Left ventricle myocardium inferior (tissue), 1 donor: ENCODE results near the gene SYCP1. TPM values are rescaled to one million over a fixed set of nuclear protein-coding genes. Genes with fewer than 3 reads are reported as not detected.

Experiments
- DNase-seq: peaks from one replicate; pipeline ENCODE4 v3.0.0-alpha.2; 2020
- H3K27ac ChIP-seq: fragments of 200-600 bp; replicated peaks from 2 replicates; pipeline ENCODE4 v1.8.0; 2021
- H3K27me3 ChIP-seq: fragments of 200-600 bp; 2 replicates; pipeline ENCODE4 v1.8.0; 2021; ENCODE audit warnings: low read depth
- H3K36me3 ChIP-seq: fragments of 200-600 bp; 2 replicates; pipeline ENCODE4 v1.8.0; 2021
- H3K4me1 ChIP-seq: fragments of 200-600 bp; 2 replicates; pipeline ENCODE4 v1.8.0; 2021
- H3K4me3 ChIP-seq: fragments of 200-600 bp; 2 replicates; pipeline ENCODE4 v1.8.0; 2021; ENCODE audit warnings: mild to moderate bottlenecking, moderate library complexity
- H3K9me3 ChIP-seq: fragments of 200-600 bp; replicated peaks from 2 replicates; pipeline ENCODE4 v1.8.0; 2021
- CTCF ChIP-seq: fragments of 200-600 bp; IDR thresholded peaks from 2 replicates; pipeline ENCODE4 v1.8.0; 2021; ENCODE audit warnings: antibody characterized with exemption, mild to moderate bottlenecking, borderline replicate concordance
- intact Hi-C: fragments of 100-400 bp; cut with micrococcal nuclease; formaldehyde crosslinking; loops from one replicate; pipeline ENCODE4 v1.11.0; 2022
- total RNA-seq: library from RNA; stranded (reverse); fragmentation: NEBNext Ultra II Directional; extraction: Animal tissue kit (Norgen Biotek cat#: 25700); gene quantifications from one replicate; pipeline ENCODE4 v1.2.1, GENCODE V29; 2021
- donor health status: DM: no; HTN: yes; CAD: no; lungs with severe emphysema.

The SYCP1 gene
- total RNA-seq, 1 donor from 2014 or later: not detected

- TF ChIP-seq CTCF: no peak
- Histone ChIP-seq H3K36me3 (no peaks in the 10 kb centered on the region), H3K27ac (no peak overlapping the region), H3K27me3 (peaks cover 6% of the 10 kb centered on the region), H3K4me3 (no peak overlapping the region), H3K9me3 (no peaks in the 10 kb centered on the region), H3K4me1 (no peaks in the 10 kb centered on the region)
- intact Hi-C loops: no loop called here
- DNase-seq: no peak
Measured at GRCh38 chr1:114831276-114831994, 23.2 kb upstream of the SYCP1 start.

GRCh38 chr1:114832057-114832456, 22.6 kb upstream of the SYCP1 start:
- Histone ChIP-seq H3K4me1 (no peaks in the 10 kb centered on the region), H3K9me3 (no peaks in the 10 kb centered on the region), H3K27me3 (peaks cover 6% of the 10 kb centered on the region), H3K36me3 (no peaks in the 10 kb centered on the region), H3K27ac (no peak overlapping the region), H3K4me3 (no peak overlapping the region)
- intact Hi-C loops: no loop called here
- no peak for TF ChIP-seq CTCF
- no peak for DNase-seq

- no peak overlapping the region for H3K4me3 ChIP-seq
- no peak for TF ChIP-seq CTCF
- H3K27ac ChIP-seq: no peak overlapping the region
- no peaks in the 10 kb centered on the region for H3K36me3 ChIP-seq
- peaks cover 6% of the 10 kb centered on the region for H3K27me3 ChIP-seq
- H3K9me3 ChIP-seq: no peaks in the 10 kb centered on the region
- no peaks in the 10 kb centered on the region for H3K4me1 ChIP-seq
- intact Hi-C loops: no loop called here
- DNase-seq: no peak
Measured at GRCh38 chr1:114833421-114833820, 21.2 kb upstream of the SYCP1 start.

- DNase-seq: no peak
- Histone ChIP-seq H3K36me3 (no peaks in the 10 kb centered on the region), H3K4me1 (no peaks in the 10 kb centered on the region), H3K4me3 (no peak overlapping the region), H3K27ac (no peak overlapping the region), H3K27me3 (peaks cover 46% of the 10 kb centered on the region), H3K9me3 (no peaks in the 10 kb centered on the region)
- TF ChIP-seq CTCF: no peak
- intact Hi-C loops: no loop called here
Measured at GRCh38 chr1:114844270-114844669, 10.4 kb upstream of the SYCP1 start.

GRCh38 chr1:114853584-114853983, 1.1 kb upstream of the SYCP1 start:
- no peak for DNase-seq
- H3K27me3 ChIP-seq: peaks cover 85% of the 10 kb centered on the region

More at GRCh38 chr1:114853584-114853983, 1.1 kb upstream of the SYCP1 start:
- Histone ChIP-seq H3K36me3 (no peaks in the 10 kb centered on the region), H3K4me1 (peaks cover 5% of the 10 kb centered on the region), H3K9me3 (no peaks in the 10 kb centered on the region), H3K27ac (no peak overlapping the region), H3K4me3 (no peak overlapping the region)
- no peak for TF ChIP-seq CTCF
- intact Hi-C loops: no loop called here
